Epithelial cell of esophagus (primary cell): ENCODE results near the gene ZFC3H1.
A peak's percentile ranks its signal among the peaks of the same experiment; 100 is the strongest.
"Not testable (repeated sequence)": the region's sequence is repeated elsewhere in the genome, so short reads cannot be mapped to it uniquely, and the experiment has no call there.

Experiments
- DNase-seq: peaks from one replicate; pipeline ENCODE4 v3.0.0; 2010; ENCODE audit warnings: low read depth
- H3K4me3 ChIP-seq: 2 replicates; pipeline ENCODE4 v1.5.1; 2011; ENCODE audit warnings: mild to moderate bottlenecking, low read length, control low read depth
- CTCF ChIP-seq: IDR thresholded peaks from 2 replicates; pipeline ENCODE4 v1.5.1; 2011; ENCODE audit warnings: low read depth, mild to moderate bottlenecking, low read length, control low read depth, inconsistent platforms; ENCODE audit not compliant: insufficient read depth; ENCODE audit errors: missing control alignments

The ZFC3H1 gene

DNA sequence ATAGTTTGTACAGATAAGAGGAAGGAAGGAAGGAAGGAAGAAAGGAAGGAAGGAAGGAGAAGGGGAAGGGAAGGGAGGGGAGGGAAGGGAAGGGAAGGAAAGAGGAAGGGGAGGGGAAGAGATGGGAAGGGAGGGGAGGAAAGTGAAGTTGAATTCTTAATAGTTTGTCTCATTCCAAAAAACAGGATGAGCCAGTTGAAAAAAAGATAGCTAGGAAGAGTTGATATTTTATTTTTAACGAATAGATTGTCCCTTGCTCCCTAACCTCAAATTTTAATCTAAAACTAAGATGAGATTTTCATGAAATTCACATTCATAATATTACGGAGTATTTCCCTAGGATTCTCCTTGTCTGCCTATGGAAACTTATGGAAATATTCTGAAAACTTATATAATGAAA, 80.7 kb downstream of the ZFC3H1 start:
- H3K4me3 ChIP-seq, result no peak overlapping the region
- DNase-seq, result no peak
- TF ChIP-seq CTCF, result no peak

GRCh38 chr12:71581206-71581605, 82.4 kb downstream of the ZFC3H1 start:
- DNase-seq, result peak; percentile 98
- no peak for TF ChIP-seq CTCF
- no peak overlapping the region for H3K4me3 ChIP-seq

GRCh38 chr12:71578694-71579258, 84.9 kb downstream of the ZFC3H1 start:
- no peak for DNase-seq
- TF ChIP-seq CTCF, result no peak
- no peak overlapping the region for H3K4me3 ChIP-seq

DNA sequence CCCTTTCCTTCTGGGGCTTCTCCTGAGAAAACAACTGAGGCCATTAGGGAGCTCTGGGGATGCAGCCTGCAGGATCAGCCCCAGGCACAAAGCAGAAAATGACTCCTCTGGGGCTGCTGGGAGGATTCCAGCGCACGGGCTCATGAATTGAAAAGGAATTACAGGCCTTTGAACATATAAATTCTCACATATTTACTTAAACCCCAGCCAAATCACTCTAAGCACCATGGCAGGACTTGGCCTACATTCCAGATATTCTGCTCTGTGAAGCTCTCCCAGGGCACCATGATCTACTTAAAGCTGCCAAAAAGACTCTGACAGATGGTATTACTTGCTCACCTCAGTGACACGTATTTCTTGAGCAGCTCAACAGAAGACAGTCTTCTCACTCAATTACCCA, 87.2 kb downstream of the ZFC3H1 start:
- TF ChIP-seq CTCF, result no peak
- DNase-seq, result no peak
- H3K4me3 ChIP-seq, result no peak overlapping the region

DNA sequence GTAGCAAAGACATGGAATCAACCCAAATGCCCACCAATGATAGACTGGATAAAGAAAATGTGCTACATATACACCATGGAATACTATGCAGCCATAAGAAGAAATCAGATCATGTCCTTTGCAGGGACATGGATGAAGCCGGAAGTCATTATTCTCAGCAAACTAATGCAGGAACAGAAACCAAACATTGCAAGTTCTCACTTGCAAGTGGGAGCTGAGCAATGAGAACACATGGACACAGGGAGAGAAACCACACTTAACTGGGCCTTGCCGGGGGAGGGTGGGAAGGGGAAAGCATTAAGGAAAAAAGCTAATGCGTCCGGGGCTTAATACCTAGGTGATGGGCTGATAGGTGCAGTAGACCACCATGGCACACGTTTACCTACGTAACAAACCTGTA, 93.8 kb downstream of the ZFC3H1 start:
- peak; percentile 66 for DNase-seq
- not testable (repeated sequence) for H3K4me3 ChIP-seq

DNA sequence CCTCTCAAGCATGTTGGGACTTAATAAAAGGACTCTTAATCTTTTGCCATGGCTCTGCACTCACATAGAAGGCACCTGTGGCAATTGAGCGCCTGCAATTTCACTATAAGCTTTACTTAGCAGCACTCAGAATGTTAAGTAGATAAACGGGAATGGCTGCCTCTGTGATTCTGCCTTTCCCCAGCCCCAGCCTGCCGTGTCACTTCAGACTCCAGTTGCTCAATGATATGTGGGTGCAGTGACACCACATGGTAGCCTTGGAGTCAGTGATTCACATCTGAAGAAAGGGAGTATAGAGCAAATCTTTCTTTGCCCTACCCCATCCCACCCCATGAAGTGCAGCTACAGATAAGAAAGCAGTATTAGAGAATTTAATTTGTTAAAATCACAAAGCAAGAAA, 96.1 kb downstream of the ZFC3H1 start:
- peak; percentile 80 for DNase-seq
- no peak overlapping the region for H3K4me3 ChIP-seq
- peak; percentile 22 for TF ChIP-seq CTCF

DNA sequence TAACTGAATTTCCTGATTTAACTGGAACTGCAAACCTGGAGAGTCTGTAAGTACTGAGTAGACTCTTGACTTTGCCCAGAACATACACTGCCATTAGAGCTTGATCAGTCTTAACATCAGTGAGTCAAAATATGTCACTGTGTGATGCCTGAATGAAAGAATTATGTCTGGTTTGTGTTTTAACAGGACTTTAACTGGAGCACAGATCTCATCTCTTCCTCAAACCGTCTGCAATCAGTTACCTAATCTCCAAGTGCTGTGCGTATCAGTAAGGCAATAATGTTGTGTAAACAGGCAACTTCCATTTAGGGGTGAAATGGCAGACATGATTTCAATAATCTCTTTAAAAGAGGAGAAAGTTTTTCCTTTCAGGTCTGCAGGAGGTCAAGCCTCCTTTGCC, 97.0 kb downstream of the ZFC3H1 start:
- H3K4me3 ChIP-seq, result no peak overlapping the region
- TF ChIP-seq CTCF, result no peak
- DNase-seq, result no peak
